ENCODE results near the gene TFEB. TPM values are rescaled to one million over a fixed set of nuclear protein-coding genes. Genes with fewer than 3 reads are reported as not detected.
A peak's percentile ranks its signal among the peaks of the same experiment; 100 is the strongest.

The TFEB gene
- total RNA-seq, 1 donor from 2014 or later, result 18.6 TPM

DNA sequence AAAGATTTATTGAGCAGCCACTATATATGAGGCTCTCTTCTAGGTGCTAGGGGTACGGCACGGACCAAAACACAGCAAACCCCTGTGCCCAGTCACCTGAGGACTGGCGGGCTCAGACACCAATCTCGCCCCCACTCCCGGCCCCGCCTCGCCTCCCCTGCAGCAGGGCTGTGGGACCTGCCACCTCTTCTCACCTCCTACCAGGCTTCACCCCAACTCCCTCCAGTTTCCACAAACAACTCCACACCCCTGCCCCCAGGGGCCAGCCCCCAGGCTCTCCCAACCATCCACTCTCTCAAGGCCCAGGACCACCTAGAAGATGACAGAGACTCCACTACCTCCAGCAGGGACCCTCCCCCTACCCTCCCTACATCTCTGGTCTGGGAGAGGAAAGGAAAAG, 6.5 kb downstream of the TFEB start:
- H3K9me3 ChIP-seq, result no peaks in the 10 kb centered on the region
- no peak overlapping the region for H3K4me3 ChIP-seq
- no peaks in the 10 kb centered on the region for H3K27me3 ChIP-seq
- TF ChIP-seq, protein P1, sequence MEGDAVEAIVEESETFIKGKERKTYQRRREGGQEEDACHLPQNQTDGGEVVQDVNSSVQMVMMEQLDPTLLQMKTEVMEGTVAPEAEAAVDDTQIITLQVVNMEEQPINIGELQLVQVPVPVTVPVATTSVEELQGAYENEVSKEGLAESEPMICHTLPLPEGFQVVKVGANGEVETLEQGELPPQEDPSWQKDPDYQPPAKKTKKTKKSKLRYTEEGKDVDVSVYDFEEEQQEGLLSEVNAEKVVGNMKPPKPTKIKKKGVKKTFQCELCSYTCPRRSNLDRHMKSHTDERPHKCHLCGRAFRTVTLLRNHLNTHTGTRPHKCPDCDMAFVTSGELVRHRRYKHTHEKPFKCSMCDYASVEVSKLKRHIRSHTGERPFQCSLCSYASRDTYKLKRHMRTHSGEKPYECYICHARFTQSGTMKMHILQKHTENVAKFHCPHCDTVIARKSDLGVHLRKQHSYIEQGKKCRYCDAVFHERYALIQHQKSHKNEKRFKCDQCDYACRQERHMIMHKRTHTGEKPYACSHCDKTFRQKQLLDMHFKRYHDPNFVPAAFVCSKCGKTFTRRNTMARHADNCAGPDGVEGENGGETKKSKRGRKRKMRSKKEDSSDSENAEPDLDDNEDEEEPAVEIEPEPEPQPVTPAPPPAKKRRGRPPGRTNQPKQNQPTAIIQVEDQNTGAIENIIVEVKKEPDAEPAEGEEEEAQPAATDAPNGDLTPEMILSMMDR (IDR thresholded peaks at IDR 0.05), result no peak
- no peak for DNase-seq (ENCODE audit: low spot score in 2 of 2)
- H3K36me3 ChIP-seq, result no peaks in the 10 kb centered on the region
- intact Hi-C loops (cut with DNase I), result no loop called here
- peaks cover 0 to 38% of the 10 kb centered on the region in 2 donors for H3K4me1 ChIP-seq
- H3K27ac ChIP-seq, result no peak overlapping the region

- H3K4me1 ChIP-seq, result peaks cover under 1 to 41% of the 10 kb centered on the region in 2 donors
- intact Hi-C loops (cut with DNase I), result no loop called here
- no peaks in the 10 kb centered on the region for H3K36me3 ChIP-seq
- H3K4me3 ChIP-seq, result no peak overlapping the region
- TF ChIP-seq, protein P1 (IDR thresholded peaks at IDR 0.05), result no peak
- H3K27ac ChIP-seq, result no peak overlapping the region
- no peaks in the 10 kb centered on the region for H3K9me3 ChIP-seq
- no peak for DNase-seq (ENCODE audit: low spot score in 2 of 2)
- no peaks in the 10 kb centered on the region for H3K27me3 ChIP-seq
These were observed 7.1 kb downstream of the TFEB start for GRCh38 chr6:41728073-41728936.

- Histone ChIP-seq H3K27ac (no peak overlapping the region), H3K27me3 (no peaks in the 10 kb centered on the region), H3K4me3 (no peak overlapping the region), H3K9me3 (no peaks in the 10 kb centered on the region), H3K4me1 (peaks cover 4 to 40% of the 10 kb centered on the region in 2 donors), H3K36me3 (no peaks in the 10 kb centered on the region)
- intact Hi-C loops (cut with DNase I), result no loop called here
- TF ChIP-seq, protein P1 (IDR thresholded peaks at IDR 0.05), result no peak
- DNase-seq (ENCODE audit: low spot score in 2 of 2), result no peak
These were observed 7.7 kb downstream of the TFEB start for GRCh38 chr6:41727705-41728072.

DNA sequence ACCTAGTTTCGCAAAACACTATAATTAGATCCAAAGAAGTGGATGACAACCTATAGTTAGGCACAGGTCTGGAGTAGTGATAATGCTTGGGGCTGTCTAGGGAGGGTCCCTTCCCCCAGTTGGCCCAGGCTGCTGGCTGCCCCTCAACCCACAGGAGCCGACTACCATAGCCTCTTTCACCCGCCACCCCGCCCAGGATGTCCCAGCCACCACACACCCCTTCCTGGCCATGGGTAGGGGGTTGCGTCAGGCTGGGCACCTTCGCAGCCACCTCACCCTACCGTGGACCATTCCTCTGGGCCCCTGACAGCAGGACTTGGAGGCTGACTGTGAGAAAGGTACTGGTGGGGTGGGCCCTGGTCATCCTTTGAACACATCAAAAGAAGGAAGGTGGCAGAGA, 8.5 kb downstream of the TFEB start:
- DNase-seq (ENCODE audit: low spot score in 2 of 2), result no peak
- intact Hi-C loops (cut with DNase I), result no loop called here
- no peaks in the 10 kb centered on the region for H3K27me3 ChIP-seq
- no peak overlapping the region for H3K4me3 ChIP-seq
- no peaks in the 10 kb centered on the region for H3K36me3 ChIP-seq
- H3K9me3 ChIP-seq, result no peaks in the 10 kb centered on the region
- peaks cover 4 to 38% of the 10 kb centered on the region in 2 donors for H3K4me1 ChIP-seq
- H3K27ac ChIP-seq, result no peak overlapping the region
- TF ChIP-seq, protein P1 (IDR thresholded peaks at IDR 0.05), result no peak

GRCh38 chr6:41724586-41725501, 10.6 kb downstream of the TFEB start:
- no peak for DNase-seq (ENCODE audit: low spot score in 2 of 2)
- Histone ChIP-seq H3K27me3 (no peaks in the 10 kb centered on the region), H3K27ac (peak overlapping the region; percentile 66 to 67), H3K4me3 (no peak overlapping the region), H3K9me3 (no peaks in the 10 kb centered on the region), H3K36me3 (no peaks in the 10 kb centered on the region), H3K4me1 (peaks cover 4 to 28% of the 10 kb centered on the region in 2 donors)
- TF ChIP-seq, protein P1 (IDR thresholded peaks at IDR 0.05), result no peak
- intact Hi-C loops (cut with DNase I), result no loop called here
